DMS114 treated with DMSO at 0.1 percent for 48 hours (cell line): ENCODE data around the gene SMIM21.

Experiments
- DNase-seq: peaks from one replicate; lab custom pipeline; 2025; ENCODE audit not compliant: unreplicated experiment; lab: John Stamatoyannopoulos, UW

Gene SMIM21

GRCh38 chr18:75428490-75428889, 987 bp upstream of the SMIM21 start:
- DNase-seq = no peak

DNA sequence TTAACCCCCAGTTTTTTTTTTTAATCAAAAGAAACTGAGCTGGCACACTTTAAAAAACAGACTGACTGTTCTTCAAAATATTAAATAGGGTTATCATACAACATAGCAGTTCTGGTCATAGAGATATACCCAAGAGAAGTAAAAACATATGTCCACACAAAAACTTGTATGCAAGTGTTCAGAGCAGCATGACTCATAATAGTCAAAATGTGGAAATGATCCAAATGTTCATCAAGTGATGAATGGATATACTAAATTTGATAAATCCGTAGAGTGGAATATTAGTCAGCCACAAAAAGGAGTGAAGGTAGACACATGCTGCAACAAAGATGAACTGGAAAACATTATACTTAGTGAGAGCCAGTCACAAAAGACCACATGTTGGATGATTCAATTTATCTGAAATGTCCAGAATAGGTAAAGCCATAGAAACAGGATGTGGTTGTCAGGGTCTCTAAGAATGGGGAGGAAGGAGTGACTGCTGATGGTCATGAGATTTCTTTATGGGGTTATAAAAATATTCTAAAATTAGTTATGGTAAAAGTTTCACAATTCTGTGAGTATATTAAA, 5.1 kb downstream of the SMIM21 start:
- DNase-seq = no peak

GRCh38 chr18:75421656-75422055, 5.8 kb downstream of the SMIM21 start:
- no peak for DNase-seq

DNA sequence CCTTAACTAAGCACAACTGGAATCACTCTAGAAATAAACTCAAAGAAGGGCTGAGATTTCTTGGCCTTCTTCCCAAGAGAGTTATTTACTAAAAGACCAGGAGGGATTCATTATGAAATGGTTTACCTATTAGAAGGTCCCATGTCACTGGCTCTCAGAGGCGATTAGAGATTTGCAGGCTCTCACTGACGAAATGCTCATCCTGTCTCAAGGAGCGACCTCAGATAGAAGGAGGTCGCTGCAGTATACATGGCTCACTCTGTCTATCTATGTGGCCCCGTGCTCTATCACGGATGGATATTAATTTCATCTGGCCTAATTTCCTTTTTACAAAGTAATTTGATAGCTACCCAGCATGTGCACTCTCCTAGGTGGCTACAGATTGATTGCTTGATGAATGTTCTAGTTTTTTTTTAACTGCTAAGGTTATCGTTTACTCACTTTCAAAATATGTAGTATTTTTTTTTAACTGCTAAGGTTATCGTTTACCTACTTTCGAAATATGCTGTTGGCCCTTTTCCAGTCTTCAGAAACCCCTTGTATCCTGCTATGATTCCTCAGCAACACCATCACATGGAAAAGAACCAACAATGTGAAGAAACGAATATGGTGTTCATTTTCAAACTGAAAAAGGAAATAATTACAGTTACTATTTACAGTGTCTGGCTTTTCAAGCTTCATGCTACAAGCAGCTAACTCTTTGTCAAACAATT, 9.1 kb downstream of the SMIM21 start:
- DNase-seq = no peak

- DNase-seq = no peak
Measured at GRCh38 chr18:75410611-75411010, 16.9 kb downstream of the SMIM21 start.

DNA sequence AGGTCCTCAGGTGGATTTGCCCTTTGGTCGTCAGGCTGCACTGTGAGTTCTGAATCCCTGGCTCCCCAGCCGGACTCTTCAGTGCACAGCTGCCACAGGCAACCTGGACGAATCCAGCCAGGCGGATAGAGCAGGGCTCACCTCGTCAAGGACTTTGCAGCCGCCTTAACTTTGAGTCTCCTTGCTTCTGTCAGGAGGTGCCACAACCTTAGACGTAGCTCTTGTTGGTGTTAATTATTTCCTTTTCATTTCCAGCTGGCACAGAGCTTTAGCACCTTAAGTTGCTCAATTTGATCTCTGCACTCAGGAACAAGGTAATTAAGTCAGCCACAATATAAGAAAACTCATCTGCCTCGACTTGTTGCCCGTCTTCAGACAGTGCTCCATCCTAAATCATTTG, 17.7 kb downstream of the SMIM21 start:
- DNase-seq = no peak

DNA sequence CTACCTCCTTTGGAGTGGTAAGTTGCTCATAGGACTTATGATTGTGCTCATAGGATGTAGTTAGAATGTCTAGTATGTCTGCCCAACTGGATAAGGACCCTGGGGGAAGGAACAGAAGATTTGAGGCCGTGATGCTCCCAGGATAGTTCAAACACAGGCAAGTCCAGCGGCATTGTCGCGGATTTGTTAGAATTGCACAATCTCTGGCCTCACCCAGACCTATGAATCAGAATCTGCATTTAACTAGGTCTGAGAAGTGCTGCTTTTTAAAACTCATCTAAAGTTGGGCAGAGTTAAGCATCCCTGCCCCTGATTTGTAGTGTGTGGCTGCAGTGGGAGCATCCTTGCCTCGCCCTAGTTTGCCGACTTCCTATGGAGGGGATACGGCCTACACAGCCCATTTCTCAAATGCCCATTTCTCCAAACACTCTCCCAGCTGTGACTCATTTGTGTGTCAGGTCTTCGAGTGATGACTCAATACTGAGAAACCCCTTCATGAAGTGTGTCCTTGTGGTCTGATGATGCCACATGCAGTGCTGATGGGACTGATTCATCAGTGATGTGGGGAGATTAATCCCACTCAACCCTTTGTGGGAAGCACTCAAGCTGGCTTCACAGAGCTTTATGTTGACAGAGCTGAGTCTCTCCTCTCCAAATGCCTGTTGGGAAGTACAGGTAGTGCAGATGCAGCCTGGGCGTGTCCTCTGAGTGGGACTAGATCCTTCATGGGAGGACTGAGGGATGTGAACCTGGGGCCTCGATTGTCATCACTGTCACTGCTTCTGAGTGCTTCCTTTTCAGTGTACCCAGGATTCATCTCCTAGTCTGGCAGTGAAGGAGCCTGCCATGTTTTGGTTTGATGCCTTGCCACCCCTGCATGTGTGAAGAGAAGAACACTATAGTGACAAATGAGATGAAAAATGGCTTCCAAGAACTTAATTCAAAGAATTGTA, 18.7 kb downstream of the SMIM21 start:
- no peak for DNase-seq

DNA sequence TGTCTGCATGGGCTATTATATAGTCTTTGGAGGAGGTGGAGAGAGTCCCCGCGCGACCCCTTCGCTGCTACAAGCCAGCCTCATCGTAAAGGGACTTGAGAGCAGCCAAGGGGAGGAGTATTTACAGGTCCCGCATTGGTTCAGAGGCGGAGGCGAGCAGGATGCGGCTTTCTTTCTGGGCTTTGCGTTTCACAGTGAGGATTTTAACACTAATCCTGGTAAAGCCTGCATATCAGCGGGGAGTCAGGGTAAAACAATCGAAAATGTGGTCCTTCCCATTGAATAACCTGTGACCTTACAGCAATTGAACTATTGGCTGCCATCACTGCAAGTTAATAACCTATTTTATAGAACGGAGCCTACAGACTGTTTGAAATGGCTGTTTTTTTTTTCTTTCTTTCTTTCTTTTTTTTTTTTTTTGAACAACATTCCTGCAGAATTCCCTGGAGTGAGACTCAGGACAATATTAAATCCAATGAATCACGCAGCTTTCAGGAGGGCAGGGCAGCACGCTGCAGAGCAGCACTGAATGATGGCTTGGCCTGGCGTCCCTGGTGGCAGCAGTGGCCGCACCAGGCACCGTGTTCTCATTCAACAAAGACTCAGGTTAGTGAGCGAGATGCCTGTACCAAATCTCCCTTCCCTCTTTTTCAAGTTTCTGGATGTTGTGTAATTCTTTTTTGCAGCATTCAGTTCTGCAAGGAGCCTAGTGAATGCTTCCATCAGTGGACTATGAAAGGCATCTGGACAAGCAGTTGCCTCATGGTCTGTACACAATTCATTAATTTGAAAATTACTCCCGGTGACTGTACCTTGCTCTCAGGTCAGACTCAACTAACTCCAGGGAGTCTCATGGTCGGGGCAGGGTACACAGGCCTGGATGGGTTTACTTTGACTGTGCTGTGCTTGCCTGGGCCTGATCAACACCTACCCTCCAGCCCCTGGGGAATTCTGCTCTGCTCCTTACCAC, 19.8 kb downstream of the SMIM21 start:
- no peak for DNase-seq

GRCh38 chr18:75406491-75407445, 20.7 kb downstream of the SMIM21 start:
- DNase-seq = no peak

DNA sequence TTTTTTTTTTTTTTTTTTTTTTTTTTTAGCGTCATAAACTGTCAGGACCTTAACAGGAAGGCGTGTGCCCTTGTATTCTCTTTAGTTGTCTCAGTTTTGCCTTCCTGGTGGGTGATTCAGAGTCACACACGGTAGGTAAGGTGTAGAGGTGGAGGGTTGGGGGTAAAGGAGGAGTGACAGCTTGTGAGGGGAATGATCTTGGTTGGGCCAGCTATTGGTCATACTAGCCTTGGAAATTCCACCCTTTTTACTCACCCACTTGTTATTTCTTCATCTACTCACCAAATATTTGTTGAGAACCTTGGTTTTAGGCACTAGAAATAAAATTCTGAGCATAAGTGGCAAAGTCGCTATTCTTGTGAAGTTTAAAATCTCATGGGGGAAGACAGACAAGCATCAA, 22.2 kb downstream of the SMIM21 start:
- DNase-seq = no peak

DNA sequence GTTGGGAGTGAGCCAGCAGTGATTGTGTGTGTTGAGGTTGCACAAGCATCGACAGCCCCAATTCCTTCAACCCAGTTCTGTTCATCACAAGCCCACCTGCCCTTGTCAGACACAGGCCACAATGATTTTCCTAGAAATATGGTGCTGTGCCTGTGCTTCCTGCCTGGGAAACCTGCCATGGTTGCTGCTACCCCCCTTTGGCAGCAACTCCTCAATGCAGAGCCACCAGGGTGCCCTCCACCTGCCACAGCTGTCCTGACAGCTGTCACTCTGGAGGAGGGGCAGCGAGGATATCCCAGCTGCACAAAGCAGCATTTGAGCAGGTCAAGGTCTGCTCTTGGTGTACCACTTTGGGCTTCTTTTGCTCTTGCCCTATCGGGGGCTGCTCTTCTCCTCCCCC, 27.1 kb downstream of the SMIM21 start:
- DNase-seq = no peak

DNA sequence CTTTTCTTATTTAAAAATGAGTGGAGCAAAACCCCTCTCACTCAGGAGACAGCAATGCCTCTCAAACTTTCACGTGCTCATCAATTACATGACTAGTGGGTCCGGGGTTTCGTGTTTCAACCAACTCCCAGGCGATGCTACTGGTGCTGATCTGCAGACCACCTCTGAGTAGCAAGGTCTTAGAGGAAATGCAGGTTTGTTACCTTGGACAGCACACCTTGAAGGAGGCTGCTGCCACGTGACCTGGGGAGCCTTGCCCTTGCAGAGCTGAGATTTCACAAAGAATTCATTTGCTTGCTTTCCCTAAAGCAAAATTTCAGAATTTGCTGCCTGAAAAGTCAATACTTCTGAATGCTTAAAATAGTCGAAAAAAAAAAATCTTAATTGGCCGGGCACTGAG, 32.4 kb downstream of the SMIM21 start:
- no peak for DNase-seq

DNA sequence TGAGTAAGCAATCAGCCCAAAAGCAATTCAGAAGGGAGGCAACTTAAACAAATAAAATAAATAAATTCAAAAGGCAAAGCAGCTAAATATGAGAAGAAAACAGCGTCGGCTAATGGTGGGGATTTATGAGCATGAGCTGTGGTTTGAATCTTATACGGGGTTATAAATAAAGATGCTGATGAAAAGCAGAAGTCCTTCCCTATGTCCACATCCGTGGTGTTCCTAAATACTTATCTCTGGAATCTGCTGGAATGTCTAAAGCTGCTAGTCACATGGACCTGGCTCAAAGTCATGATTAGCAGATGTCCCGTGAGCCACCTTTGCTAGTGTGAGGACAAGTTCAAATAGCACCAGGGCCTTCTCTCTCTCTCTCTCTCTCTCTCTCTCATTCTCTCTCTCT, 33.8 kb downstream of the SMIM21 start:
- DNase-seq = no peak

DNA sequence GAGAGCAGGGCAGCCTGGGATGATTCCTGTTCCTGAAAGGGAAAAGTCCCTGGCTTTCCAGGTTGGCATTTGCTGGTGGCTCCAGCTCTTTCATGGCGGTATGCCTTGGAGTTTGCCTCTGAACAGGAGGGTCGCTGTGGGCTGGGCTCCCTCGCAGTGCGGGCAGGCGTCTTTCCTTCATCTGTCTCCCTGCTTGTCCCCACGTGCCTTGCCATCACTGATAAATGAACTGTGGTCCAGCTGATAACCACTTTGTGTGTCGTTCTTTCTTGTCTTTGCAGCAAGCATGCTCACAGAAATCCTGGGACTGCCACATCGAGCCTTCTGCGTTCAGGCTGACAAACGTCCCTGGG, 35.3 kb downstream of the SMIM21 start:
- no peak for DNase-seq

DNA sequence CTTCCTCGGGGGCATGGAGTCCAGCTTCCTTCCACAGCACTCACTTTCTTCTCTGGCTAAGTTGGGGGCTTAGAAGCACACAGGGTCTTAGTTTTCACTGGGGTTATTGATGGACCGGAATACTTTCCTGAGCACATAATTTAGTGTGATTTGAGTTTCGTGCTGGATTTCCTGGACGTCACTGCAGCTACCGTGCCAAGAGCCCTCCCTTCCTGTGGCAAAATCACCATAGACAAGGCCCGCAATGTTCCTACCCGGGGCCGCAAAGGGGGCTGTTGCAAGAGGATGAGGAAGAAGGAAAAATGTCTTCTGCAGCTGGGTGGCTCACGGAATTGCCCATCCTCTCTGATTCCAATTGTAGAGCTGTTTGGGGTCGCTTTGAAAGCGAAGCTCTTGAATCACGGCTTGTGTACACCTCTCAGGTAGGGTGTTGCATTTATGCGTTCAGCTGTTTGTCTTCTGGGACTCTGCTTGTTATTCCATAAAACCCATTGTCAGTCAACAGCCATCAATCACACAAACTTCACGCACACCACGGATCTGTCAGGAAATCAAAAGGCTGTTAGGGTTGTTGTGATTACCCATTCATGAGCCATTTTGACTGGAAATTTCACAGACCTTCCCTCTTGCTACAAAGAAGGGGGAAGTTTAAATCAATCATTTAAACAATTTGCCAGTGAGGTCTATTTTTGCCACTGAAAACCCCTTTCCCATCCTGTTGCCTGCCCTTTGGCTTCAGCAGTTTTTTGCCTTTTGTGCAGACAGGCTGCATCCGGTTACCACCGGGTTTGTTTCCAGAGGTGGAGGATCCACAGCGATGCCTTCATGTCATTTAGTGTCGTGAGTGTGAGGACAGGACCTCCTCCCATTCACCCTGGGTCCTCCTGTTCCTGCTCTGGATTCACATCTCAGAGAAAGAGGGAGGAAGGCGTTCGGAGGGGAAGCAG, 36.0 kb downstream of the SMIM21 start:
- DNase-seq = no peak

GRCh38 chr18:75390854-75391253, 36.6 kb downstream of the SMIM21 start:
- no peak for DNase-seq

- no peak for DNase-seq
Measured at GRCh38 chr18:75384144-75384543, 43.4 kb downstream of the SMIM21 start.
